ENCODE data around the gene FMN2.

The FMN2 gene

GRCh38 chr1:240237305-240237721 lies 145.6 kb downstream of the FMN2 start:
- DNase-seq, result no peak

GRCh38 chr1:240239309-240239708 lies 147.6 kb downstream of the FMN2 start:
- Histone ChIP-seq H3K36me3 (ENCODE audit: control insufficient read depth, insufficient read depth, low read length) (no peaks in the 10 kb centered on the region), H3K27me3 (replicated peaks; ENCODE audit: control insufficient read depth, insufficient read depth, low read length, poor library complexity, severe bottlenecking) (no peaks in the 10 kb centered on the region), H3K9me3 (ENCODE audit: control insufficient read depth, low read length) (no peaks in the 10 kb centered on the region), H3K27ac (ENCODE audit: insufficient read depth, low read length, poor library complexity, severe bottlenecking) (no peak overlapping the region), H3K4me3 (ENCODE audit: insufficient read depth, low read depth, low read length, poor library complexity, severe bottlenecking) (no peak overlapping the region), H3K4me1 (ENCODE audit: control insufficient read depth, insufficient read depth, low read length, poor library complexity, severe bottlenecking) (no peaks in the 10 kb centered on the region)
- no peak for DNase-seq

More at GRCh38 chr1:240237305-240237721, 145.6 kb downstream of the FMN2 start:
- Histone ChIP-seq H3K9me3 (ENCODE audit: control insufficient read depth, low read length) (no peaks in the 10 kb centered on the region), H3K4me1 (ENCODE audit: control insufficient read depth, insufficient read depth, low read length, poor library complexity, severe bottlenecking) (no peaks in the 10 kb centered on the region), H3K36me3 (ENCODE audit: control insufficient read depth, insufficient read depth, low read length) (no peaks in the 10 kb centered on the region), H3K27me3 (replicated peaks; ENCODE audit: control insufficient read depth, insufficient read depth, low read length, poor library complexity, severe bottlenecking) (no peaks in the 10 kb centered on the region), H3K27ac (ENCODE audit: insufficient read depth, low read length, poor library complexity, severe bottlenecking) (no peak overlapping the region), H3K4me3 (ENCODE audit: insufficient read depth, low read depth, low read length, poor library complexity, severe bottlenecking) (no peak overlapping the region)

- no peaks in the 10 kb centered on the region for H3K27me3 ChIP-seq (replicated peaks; ENCODE audit: control insufficient read depth, insufficient read depth, low read length, poor library complexity, severe bottlenecking)
- H3K27ac ChIP-seq (ENCODE audit: insufficient read depth, low read length, poor library complexity, severe bottlenecking), result no peak overlapping the region
- no peaks in the 10 kb centered on the region for H3K9me3 ChIP-seq (ENCODE audit: control insufficient read depth, low read length)
- no peaks in the 10 kb centered on the region for H3K4me1 ChIP-seq (ENCODE audit: control insufficient read depth, insufficient read depth, low read length, poor library complexity, severe bottlenecking)
- H3K36me3 ChIP-seq (ENCODE audit: control insufficient read depth, insufficient read depth, low read length), result no peaks in the 10 kb centered on the region
- DNase-seq, result no peak
- H3K4me3 ChIP-seq (ENCODE audit: insufficient read depth, low read depth, low read length, poor library complexity, severe bottlenecking), result no peak overlapping the region
Measured at GRCh38 chr1:240241278-240241677, 149.6 kb downstream of the FMN2 start.

- no peaks in the 10 kb centered on the region for H3K4me1 ChIP-seq (ENCODE audit: control insufficient read depth, insufficient read depth, low read length, poor library complexity, severe bottlenecking)
- no peak overlapping the region for H3K27ac ChIP-seq (ENCODE audit: insufficient read depth, low read length, poor library complexity, severe bottlenecking)
- no peaks in the 10 kb centered on the region for H3K36me3 ChIP-seq (ENCODE audit: control insufficient read depth, insufficient read depth, low read length)
- H3K9me3 ChIP-seq (ENCODE audit: control insufficient read depth, low read length), result no peaks in the 10 kb centered on the region
- DNase-seq, result no peak
- no peaks in the 10 kb centered on the region for H3K27me3 ChIP-seq (replicated peaks; ENCODE audit: control insufficient read depth, insufficient read depth, low read length, poor library complexity, severe bottlenecking)
- H3K4me3 ChIP-seq (ENCODE audit: insufficient read depth, low read depth, low read length, poor library complexity, severe bottlenecking), result no peak overlapping the region
Measured at GRCh38 chr1:240242601-240243144, 151.0 kb downstream of the FMN2 start.

GRCh38 chr1:240244968-240245628 lies 153.4 kb downstream of the FMN2 start:
- DNase-seq, result no peak
- Histone ChIP-seq H3K4me1 (ENCODE audit: control insufficient read depth, insufficient read depth, low read length, poor library complexity, severe bottlenecking) (no peaks in the 10 kb centered on the region), H3K4me3 (ENCODE audit: insufficient read depth, low read depth, low read length, poor library complexity, severe bottlenecking) (no peak overlapping the region), H3K27ac (ENCODE audit: insufficient read depth, low read length, poor library complexity, severe bottlenecking) (no peak overlapping the region), H3K9me3 (ENCODE audit: control insufficient read depth, low read length) (no peaks in the 10 kb centered on the region), H3K27me3 (replicated peaks; ENCODE audit: control insufficient read depth, insufficient read depth, low read length, poor library complexity, severe bottlenecking) (no peaks in the 10 kb centered on the region), H3K36me3 (ENCODE audit: control insufficient read depth, insufficient read depth, low read length) (no peaks in the 10 kb centered on the region)

- Histone ChIP-seq H3K4me3 (ENCODE audit: insufficient read depth, low read depth, low read length, poor library complexity, severe bottlenecking) (no peak overlapping the region), H3K27me3 (replicated peaks; ENCODE audit: control insufficient read depth, insufficient read depth, low read length, poor library complexity, severe bottlenecking) (no peaks in the 10 kb centered on the region), H3K27ac (ENCODE audit: insufficient read depth, low read length, poor library complexity, severe bottlenecking) (no peak overlapping the region), H3K36me3 (ENCODE audit: control insufficient read depth, insufficient read depth, low read length) (no peaks in the 10 kb centered on the region), H3K4me1 (ENCODE audit: control insufficient read depth, insufficient read depth, low read length, poor library complexity, severe bottlenecking) (no peaks in the 10 kb centered on the region), H3K9me3 (ENCODE audit: control insufficient read depth, low read length) (no peaks in the 10 kb centered on the region)
- no peak for DNase-seq
Measured at GRCh38 chr1:240245629-240246020, 153.9 kb downstream of the FMN2 start.

GRCh38 chr1:240247899-240248298 lies 156.2 kb downstream of the FMN2 start:
- Histone ChIP-seq H3K4me1 (ENCODE audit: control insufficient read depth, insufficient read depth, low read length, poor library complexity, severe bottlenecking) (no peaks in the 10 kb centered on the region), H3K9me3 (ENCODE audit: control insufficient read depth, low read length) (no peaks in the 10 kb centered on the region), H3K36me3 (ENCODE audit: control insufficient read depth, insufficient read depth, low read length) (no peaks in the 10 kb centered on the region), H3K27me3 (replicated peaks; ENCODE audit: control insufficient read depth, insufficient read depth, low read length, poor library complexity, severe bottlenecking) (no peaks in the 10 kb centered on the region), H3K27ac (ENCODE audit: insufficient read depth, low read length, poor library complexity, severe bottlenecking) (no peak overlapping the region), H3K4me3 (ENCODE audit: insufficient read depth, low read depth, low read length, poor library complexity, severe bottlenecking) (no peak overlapping the region)
- no peak for DNase-seq

GRCh38 chr1:240254006-240254405 lies 162.3 kb downstream of the FMN2 start:
- Histone ChIP-seq H3K9me3 (ENCODE audit: control insufficient read depth, low read length) (no peaks in the 10 kb centered on the region), H3K36me3 (ENCODE audit: control insufficient read depth, insufficient read depth, low read length) (no peaks in the 10 kb centered on the region), H3K27me3 (replicated peaks; ENCODE audit: control insufficient read depth, insufficient read depth, low read length, poor library complexity, severe bottlenecking) (no peaks in the 10 kb centered on the region), H3K4me1 (ENCODE audit: control insufficient read depth, insufficient read depth, low read length, poor library complexity, severe bottlenecking) (no peaks in the 10 kb centered on the region), H3K27ac (ENCODE audit: insufficient read depth, low read length, poor library complexity, severe bottlenecking) (no peak overlapping the region), H3K4me3 (ENCODE audit: insufficient read depth, low read depth, low read length, poor library complexity, severe bottlenecking) (no peak overlapping the region)
- no peak for DNase-seq

- H3K27me3 ChIP-seq (replicated peaks; ENCODE audit: control insufficient read depth, insufficient read depth, low read length, poor library complexity, severe bottlenecking), result no peaks in the 10 kb centered on the region
- DNase-seq, result no peak
- H3K36me3 ChIP-seq (ENCODE audit: control insufficient read depth, insufficient read depth, low read length), result no peaks in the 10 kb centered on the region
- no peak overlapping the region for H3K4me3 ChIP-seq (ENCODE audit: insufficient read depth, low read depth, low read length, poor library complexity, severe bottlenecking)
- H3K27ac ChIP-seq (ENCODE audit: insufficient read depth, low read length, poor library complexity, severe bottlenecking), result no peak overlapping the region
- H3K4me1 ChIP-seq (ENCODE audit: control insufficient read depth, insufficient read depth, low read length, poor library complexity, severe bottlenecking), result no peaks in the 10 kb centered on the region
- H3K9me3 ChIP-seq (ENCODE audit: control insufficient read depth, low read length), result no peaks in the 10 kb centered on the region
Measured at GRCh38 chr1:240254778-240255291, 163.2 kb downstream of the FMN2 start.

GRCh38 chr1:240255922-240256321 lies 164.2 kb downstream of the FMN2 start:
- no peak for DNase-seq
- no peak overlapping the region for H3K27ac ChIP-seq (ENCODE audit: insufficient read depth, low read length, poor library complexity, severe bottlenecking)
- no peaks in the 10 kb centered on the region for H3K36me3 ChIP-seq (ENCODE audit: control insufficient read depth, insufficient read depth, low read length)
- H3K4me3 ChIP-seq (ENCODE audit: insufficient read depth, low read depth, low read length, poor library complexity, severe bottlenecking), result no peak overlapping the region
- H3K9me3 ChIP-seq (ENCODE audit: control insufficient read depth, low read length), result no peaks in the 10 kb centered on the region
- no peaks in the 10 kb centered on the region for H3K4me1 ChIP-seq (ENCODE audit: control insufficient read depth, insufficient read depth, low read length, poor library complexity, severe bottlenecking)
- no peaks in the 10 kb centered on the region for H3K27me3 ChIP-seq (replicated peaks; ENCODE audit: control insufficient read depth, insufficient read depth, low read length, poor library complexity, severe bottlenecking)
